ENCODE results near the gene TANC1.
"Not testable (repeated sequence)": the region's sequence is repeated elsewhere in the genome, so short reads cannot be mapped to it uniquely, and the experiment has no call there.

Gene TANC1

GRCh38 chr2:159124931-159125467 lies 156.6 kb downstream of the TANC1 start:
- FAIRE-seq, result no peak

GRCh38 chr2:159125858-159126257 lies 157.4 kb downstream of the TANC1 start:
- FAIRE-seq, result no peak

- no peak for FAIRE-seq
Measured at GRCh38 chr2:159126432-159127022, 158.1 kb downstream of the TANC1 start.

- FAIRE-seq, result no peak
Measured at GRCh38 chr2:159128191-159128590, 159.8 kb downstream of the TANC1 start.

DNA sequence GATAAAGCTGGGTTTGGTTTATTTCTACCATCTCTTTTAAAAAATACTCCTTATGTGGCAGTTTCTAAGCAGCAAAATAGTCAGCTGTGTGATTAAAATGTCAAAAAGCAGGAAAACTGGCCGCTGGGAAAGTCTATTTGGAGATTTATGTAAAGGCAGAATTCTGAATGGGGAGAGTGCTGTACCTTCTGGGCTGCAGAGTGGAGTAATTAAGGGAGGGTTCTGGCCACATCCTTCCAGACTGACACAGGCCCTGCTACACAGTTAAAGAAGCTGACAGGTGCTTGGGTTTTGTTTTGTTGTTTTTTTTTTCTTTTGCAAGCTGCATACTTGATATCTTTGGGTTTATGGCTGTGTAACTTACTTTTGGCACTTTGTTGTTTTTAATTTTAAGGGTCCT lies 160.8 kb downstream of the TANC1 start:
- no peak for FAIRE-seq

- no peak for FAIRE-seq
Measured at GRCh38 chr2:159129824-159130223, 161.4 kb downstream of the TANC1 start.

GRCh38 chr2:159130302-159130701 lies 161.9 kb downstream of the TANC1 start:
- FAIRE-seq, result no peak

GRCh38 chr2:159131267-159131913 lies 162.9 kb downstream of the TANC1 start:
- FAIRE-seq, result no peak

DNA sequence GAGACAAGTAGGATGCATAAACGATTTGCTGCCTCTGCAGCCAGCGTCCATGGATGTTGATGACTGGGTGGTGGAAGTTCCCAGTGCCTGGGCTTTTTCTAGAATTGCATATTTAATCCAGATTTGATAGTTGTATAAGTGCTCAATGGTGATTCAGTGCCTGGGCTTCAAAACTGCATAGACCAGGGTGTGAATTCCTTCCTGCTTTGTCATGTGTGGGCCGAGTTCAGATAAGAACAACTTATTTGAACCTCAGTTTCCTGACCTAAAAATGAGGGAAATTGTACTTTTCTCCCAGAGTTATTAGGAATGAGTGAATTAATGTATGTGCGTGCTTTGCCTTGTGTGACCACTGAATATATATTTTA lies 163.5 kb downstream of the TANC1 start:
- FAIRE-seq, result no peak

- no peak for FAIRE-seq
Measured at GRCh38 chr2:159133797-159134196, 165.4 kb downstream of the TANC1 start.

- no peak for FAIRE-seq
Measured at GRCh38 chr2:159134979-159135378, 166.5 kb downstream of the TANC1 start.

DNA sequence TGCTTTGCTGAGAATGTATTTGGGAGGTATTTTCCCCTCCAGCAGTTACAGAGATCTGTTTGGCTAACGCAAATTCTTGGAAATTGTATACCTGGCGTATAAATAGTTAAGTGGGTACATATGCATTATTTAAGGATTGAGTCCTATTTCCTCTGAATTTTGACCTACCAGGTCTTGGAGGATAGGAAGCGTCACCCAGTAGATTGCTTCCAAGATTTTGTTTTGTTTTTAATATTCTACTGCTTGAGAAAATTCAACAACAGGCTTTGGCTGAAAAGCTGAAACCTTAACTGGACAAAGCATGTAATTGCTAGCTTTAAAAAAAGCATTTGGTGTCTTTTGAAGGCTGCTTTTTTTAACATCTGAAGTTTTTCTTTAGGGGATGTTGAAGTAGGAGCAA lies 168.0 kb downstream of the TANC1 start:
- no peak for FAIRE-seq

GRCh38 chr2:159137511-159138241 lies 169.2 kb downstream of the TANC1 start:
- no peak for FAIRE-seq

DNA sequence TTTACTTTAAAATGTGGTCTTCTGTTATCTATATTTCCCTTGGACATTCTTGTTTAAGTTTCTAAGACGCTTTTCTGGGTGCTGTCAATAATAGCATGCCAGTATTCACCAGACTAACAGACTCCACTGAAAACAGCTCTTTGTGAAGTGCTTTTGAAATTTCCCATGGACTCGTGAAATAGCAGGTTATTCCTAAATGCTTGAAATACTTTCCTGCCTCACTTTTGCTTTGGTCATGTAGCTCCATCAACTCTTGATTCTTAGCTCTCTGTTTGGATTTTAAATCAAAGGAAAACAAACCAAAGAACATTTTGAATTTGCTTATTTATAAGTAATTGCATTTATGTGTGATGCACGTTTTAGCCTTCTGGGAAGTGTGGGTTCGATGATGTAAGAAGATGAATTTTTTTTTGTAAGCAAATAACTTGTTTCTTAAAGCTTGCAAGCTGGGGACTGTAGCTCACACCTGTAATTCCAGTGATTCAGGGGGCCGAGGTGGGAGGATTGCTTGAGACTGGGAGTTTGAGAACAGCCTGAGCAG lies 170.3 kb downstream of the TANC1 start:
- no peak for FAIRE-seq

DNA sequence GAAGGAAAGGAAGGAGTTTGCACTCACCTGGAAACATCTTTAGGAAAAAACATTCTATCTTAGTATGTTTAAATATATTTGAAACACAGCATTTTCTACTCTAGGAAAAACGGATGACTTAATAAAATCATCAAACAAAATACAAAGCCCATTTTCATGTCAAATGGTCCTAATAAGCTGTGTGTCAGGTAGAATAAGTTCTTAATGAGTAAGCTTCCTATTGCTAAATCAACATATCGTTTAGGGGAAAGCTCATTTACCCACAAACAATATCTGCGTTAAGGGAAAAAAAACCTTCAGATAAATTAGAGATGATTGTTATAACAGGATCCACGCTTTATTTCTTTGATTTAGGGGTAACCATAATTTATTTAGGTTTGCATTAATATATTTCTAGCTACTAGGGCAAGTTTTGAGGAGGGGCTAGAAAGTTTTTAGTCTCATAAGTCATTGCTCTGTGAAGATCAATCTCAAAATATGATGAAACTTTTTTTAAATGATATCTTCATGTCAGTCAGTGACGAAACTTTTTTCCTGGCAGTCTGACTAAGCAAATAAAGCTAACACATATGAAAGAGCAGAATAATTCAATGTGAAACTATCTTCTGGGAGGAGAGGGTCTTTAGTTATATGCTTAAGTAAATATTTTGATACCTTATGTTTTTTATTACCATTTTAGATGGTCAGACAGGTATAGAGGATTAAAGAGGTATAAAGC lies 170.9 kb downstream of the TANC1 start:
- no peak for FAIRE-seq

- no peak for FAIRE-seq
Measured at GRCh38 chr2:159140070-159140769, 171.8 kb downstream of the TANC1 start.

- FAIRE-seq, result not testable (repeated sequence)
Measured at GRCh38 chr2:159140821-159141220, 172.4 kb downstream of the TANC1 start.

DNA sequence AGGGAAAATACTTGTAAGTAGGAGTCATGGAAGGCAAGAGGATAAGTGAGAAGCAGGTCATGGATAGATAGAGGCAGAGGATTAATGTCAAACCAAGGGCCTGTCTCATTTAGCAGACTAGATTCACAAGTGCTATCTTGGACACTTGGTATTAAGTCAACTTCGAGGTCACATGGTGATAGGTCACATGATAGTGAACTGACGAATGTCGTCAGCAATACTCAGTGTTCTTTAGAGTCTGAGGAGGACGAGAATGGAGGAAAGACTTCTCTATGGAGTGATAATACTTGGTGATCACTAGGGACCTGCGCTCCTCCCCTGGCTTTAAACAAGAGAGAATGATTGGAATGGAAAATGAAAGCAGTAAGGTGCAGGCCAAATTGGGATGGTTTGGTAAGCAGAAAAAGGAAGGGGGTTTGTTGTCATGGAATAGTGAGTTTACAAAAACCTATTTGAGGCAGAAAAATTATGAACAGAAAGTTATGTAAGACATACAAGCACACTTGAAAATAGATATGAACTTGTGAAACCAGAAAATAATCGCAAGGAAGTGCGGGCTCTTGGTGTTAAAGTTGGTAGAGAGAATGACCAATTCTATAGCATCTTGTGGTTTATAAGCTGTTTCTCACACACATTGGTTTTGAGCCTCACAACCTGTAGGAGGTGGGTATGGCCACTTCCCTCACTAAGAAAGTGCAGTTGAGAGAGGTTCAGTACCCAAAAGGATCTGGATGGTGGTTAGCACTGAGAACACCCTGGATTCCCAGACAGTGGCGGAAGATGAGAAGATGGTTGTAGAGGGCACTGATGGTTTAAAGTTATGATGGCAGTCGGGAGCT lies 176.6 kb downstream of the TANC1 start:
- no peak for FAIRE-seq

- no peak for FAIRE-seq
Measured at GRCh38 chr2:159145745-159146354, 177.4 kb downstream of the TANC1 start.

DNA sequence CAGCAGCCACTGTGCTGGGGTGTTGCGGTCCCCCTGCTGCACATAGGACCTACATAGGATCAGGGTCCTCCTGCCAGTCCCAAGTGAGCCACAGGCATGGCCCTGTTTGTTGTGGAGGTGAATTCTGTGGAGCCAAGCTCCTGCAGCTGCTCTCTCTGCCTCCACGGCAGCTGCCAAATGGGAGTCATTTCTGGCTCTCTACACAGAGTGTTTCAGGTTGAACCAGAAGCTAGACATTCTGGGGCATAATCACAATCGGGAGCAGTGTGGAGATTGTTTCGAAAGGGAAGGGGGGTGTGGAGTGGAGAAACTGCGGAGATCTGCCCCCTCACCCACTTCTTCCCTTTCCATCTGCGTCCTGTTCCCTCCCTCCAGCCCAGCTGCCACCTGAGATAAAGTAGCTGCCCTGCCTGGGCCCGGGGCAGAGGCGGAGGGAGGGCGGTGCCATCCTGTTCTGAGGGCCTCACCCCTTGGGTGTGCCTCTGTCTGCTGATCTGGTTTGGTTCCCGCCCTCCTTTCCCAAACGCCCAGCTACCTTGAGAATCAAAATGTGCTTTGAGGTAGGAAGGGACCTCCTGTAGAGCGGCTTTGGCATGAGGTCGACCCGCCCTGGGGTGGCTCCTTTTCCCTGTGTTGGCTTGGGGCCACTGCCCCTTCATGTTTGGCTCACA lies 178.7 kb downstream of the TANC1 start:
- no peak for FAIRE-seq
